ENCODE data around the gene CCDC69. TPM values are rescaled to one million over a fixed set of nuclear protein-coding genes. Genes with fewer than 3 reads are reported as not detected.

The CCDC69 gene
- total RNA-seq, 4 donors from 2014 or later, result 217 to 341 (median 285) TPM

- WGBS, result 87% methylated on average over 2 of the region's 2 CpGs
These were observed 34.7 kb downstream of the CCDC69 start for GRCh38 chr5:151189151-151189550.

GRCh38 chr5:151186538-151186937 lies 37.4 kb downstream of the CCDC69 start:
- 89% methylated on average over 4 of the region's 4 CpGs for WGBS
- H3K4me1 ChIP-seq, result peaks cover 0 to 4% (median 0%) of the 10 kb centered on the region in 4 donors
- no peaks in the 10 kb centered on the region for H3K9me3 ChIP-seq
- intact Hi-C loops (cut with DNase I), result no loop called here
- H3K27ac ChIP-seq (replicated peaks in 1 of 4), result no peak overlapping the region
- H3K27me3 ChIP-seq, result no peaks in the 10 kb centered on the region
- DNase-seq (ENCODE audit: extremely low spot score), result peak; percentile 19
- H3K36me3 ChIP-seq, result peaks cover 41 to 83% (median 62%) of the 10 kb centered on the region in 4 donors
- TF ChIP-seq, protein P1, sequence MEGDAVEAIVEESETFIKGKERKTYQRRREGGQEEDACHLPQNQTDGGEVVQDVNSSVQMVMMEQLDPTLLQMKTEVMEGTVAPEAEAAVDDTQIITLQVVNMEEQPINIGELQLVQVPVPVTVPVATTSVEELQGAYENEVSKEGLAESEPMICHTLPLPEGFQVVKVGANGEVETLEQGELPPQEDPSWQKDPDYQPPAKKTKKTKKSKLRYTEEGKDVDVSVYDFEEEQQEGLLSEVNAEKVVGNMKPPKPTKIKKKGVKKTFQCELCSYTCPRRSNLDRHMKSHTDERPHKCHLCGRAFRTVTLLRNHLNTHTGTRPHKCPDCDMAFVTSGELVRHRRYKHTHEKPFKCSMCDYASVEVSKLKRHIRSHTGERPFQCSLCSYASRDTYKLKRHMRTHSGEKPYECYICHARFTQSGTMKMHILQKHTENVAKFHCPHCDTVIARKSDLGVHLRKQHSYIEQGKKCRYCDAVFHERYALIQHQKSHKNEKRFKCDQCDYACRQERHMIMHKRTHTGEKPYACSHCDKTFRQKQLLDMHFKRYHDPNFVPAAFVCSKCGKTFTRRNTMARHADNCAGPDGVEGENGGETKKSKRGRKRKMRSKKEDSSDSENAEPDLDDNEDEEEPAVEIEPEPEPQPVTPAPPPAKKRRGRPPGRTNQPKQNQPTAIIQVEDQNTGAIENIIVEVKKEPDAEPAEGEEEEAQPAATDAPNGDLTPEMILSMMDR (IDR thresholded peaks at IDR 0.05), result no peak
- no peak for TF ChIP-seq POLR2A (IDR thresholded peaks at IDR 0.05; ENCODE audit: low read depth)
- TF ChIP-seq POLR2AphosphoS5 (IDR thresholded peaks at IDR 0.05), result no peak
- TF ChIP-seq EP300 (IDR thresholded peaks at IDR 0.05), result no peak
- no peak overlapping the region for H3K4me3 ChIP-seq

More at GRCh38 chr5:151189151-151189550, 34.7 kb downstream of the CCDC69 start:
- DNase-seq (ENCODE audit: extremely low spot score), result no peak
- intact Hi-C loops (cut with DNase I), result no loop called here
- H3K27me3 ChIP-seq, result no peaks in the 10 kb centered on the region
- H3K27ac ChIP-seq (replicated peaks in 1 of 4), result no peak overlapping the region
- no peak overlapping the region for H3K4me3 ChIP-seq
- H3K4me1 ChIP-seq, result peaks cover 0 to 4% (median 0%) of the 10 kb centered on the region in 4 donors
- peaks cover 20 to 71% (median 36%) of the 10 kb centered on the region in 4 donors for H3K36me3 ChIP-seq
- H3K9me3 ChIP-seq, result no peaks in the 10 kb centered on the region
- TF ChIP-seq EP300 (IDR thresholded peaks at IDR 0.05) (no peak), POLR2AphosphoS5 (IDR thresholded peaks at IDR 0.05) (no peak), POLR2A (IDR thresholded peaks at IDR 0.05; ENCODE audit: low read depth) (no peak)
- TF ChIP-seq, protein P1 (IDR thresholded peaks at IDR 0.05), result no peak

DNA sequence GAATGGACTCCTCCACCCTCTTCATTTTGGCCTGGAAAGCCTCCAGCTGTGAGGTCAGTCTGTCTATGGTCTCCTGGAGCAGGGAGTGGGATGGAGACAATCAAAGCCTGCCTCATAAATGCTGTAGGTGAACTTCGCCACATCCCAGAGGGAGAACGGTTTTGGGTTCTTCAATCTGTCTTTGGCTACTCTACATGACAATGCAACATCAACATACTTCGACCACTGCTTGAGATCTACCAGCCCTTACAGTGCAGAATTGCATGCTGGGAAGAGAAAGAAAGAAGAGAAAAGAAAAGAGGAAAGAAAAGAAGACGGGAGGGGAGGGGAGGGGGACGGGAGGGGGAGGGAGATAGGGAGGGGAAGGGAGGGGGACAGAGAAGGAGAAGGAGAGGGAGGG lies 37.8 kb downstream of the CCDC69 start:
- TF ChIP-seq, protein P1 (IDR thresholded peaks at IDR 0.05), result no peak
- TF ChIP-seq POLR2AphosphoS5 (IDR thresholded peaks at IDR 0.05), result no peak
- no peak for TF ChIP-seq EP300 (IDR thresholded peaks at IDR 0.05)
- no peak for TF ChIP-seq POLR2A (IDR thresholded peaks at IDR 0.05; ENCODE audit: low read depth)
- no peaks in the 10 kb centered on the region for H3K9me3 ChIP-seq
- no peak overlapping the region for H3K4me3 ChIP-seq
- no peak overlapping the region for H3K27ac ChIP-seq (replicated peaks in 1 of 4)
- DNase-seq (ENCODE audit: extremely low spot score), result no peak
- intact Hi-C loops (cut with DNase I), result no loop called here
- 60% methylated on average over 5 of the region's 5 CpGs for WGBS
- H3K27me3 ChIP-seq, result no peaks in the 10 kb centered on the region
- no peaks in the 10 kb centered on the region for H3K4me1 ChIP-seq
- H3K36me3 ChIP-seq, result peaks cover 46 to 85% (median 67%) of the 10 kb centered on the region in 4 donors

DNA sequence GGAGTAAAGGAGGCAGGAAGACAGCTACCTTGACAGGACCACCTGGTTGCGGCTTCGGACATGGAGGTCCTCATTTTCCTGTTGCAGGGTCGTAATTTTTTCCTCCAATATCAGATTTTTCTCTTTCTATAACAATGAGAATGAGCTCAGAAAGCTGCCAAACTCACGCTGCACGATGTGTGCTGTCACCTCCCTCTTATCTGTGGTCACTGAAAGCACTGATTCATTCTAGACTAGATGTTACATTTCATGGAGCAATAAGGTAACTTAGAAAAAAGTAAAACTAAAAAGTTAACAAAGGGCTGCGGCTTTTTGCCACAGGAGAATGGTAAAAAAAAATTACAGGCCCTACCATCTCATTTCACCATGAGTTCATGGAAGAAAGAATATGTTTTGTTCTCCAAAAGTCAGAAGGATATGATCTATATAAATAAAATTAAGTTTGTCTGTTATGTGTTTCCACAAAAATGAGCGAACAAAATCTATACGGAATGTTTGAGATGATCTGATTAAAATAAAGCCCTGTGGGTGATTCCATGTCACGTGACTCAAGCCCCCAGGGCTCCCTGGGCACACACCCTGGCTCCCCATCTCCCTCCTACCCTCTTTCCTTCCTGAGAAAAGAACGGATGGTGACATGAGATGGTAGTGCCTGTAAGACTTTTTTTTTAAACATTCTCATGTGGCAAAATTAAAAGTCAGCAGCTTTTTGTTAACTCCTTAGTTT lies 39.4 kb downstream of the CCDC69 start:
- intact Hi-C loops (cut with DNase I), result no loop called here
- no peak overlapping the region for H3K27ac ChIP-seq (replicated peaks in 1 of 4)
- TF ChIP-seq POLR2A (IDR thresholded peaks at IDR 0.05; ENCODE audit: low read depth) (no peak), POLR2AphosphoS5 (IDR thresholded peaks at IDR 0.05) (no peak), EP300 (IDR thresholded peaks at IDR 0.05) (no peak)
- TF ChIP-seq, protein P1 (IDR thresholded peaks at IDR 0.05), result no peak
- no peaks in the 10 kb centered on the region for H3K4me1 ChIP-seq
- H3K9me3 ChIP-seq, result no peaks in the 10 kb centered on the region
- 82% methylated on average over 10 of the region's 10 CpGs for WGBS
- DNase-seq (ENCODE audit: extremely low spot score), result peak; percentile 39
- peaks cover 46 to 96% (median 80%) of the 10 kb centered on the region in 4 donors for H3K36me3 ChIP-seq
- no peak overlapping the region for H3K4me3 ChIP-seq
- no peaks in the 10 kb centered on the region for H3K27me3 ChIP-seq

Measured in esophagus muscularis mucosa (tissue), 4 donors.